Activated CD4-positive, CD25-positive, alpha-beta regulatory T cell treated with anti-CD3 and anti-CD28 coated beads, Interleukin-2, amount 50 U/mL, for 72 hours (primary cell): ENCODE results near the gene NHS.
"Not testable (repeated sequence)": the region's sequence is repeated elsewhere in the genome, so short reads cannot be mapped to it uniquely, and the experiment has no call there.

ENCODE experiments used
- DNase-seq: peaks from one replicate; pipeline ENCODE4 v3.0.0; 2021

The NHS gene

GRCh38 chrX:17553961-17554482 lies 179.0 kb downstream of the NHS start:
- DNase-seq, result no peak

- DNase-seq, result no peak
These were observed 179.9 kb downstream of the NHS start for GRCh38 chrX:17554914-17555313.

GRCh38 chrX:17555846-17556245 lies 180.8 kb downstream of the NHS start:
- no peak for DNase-seq

DNA sequence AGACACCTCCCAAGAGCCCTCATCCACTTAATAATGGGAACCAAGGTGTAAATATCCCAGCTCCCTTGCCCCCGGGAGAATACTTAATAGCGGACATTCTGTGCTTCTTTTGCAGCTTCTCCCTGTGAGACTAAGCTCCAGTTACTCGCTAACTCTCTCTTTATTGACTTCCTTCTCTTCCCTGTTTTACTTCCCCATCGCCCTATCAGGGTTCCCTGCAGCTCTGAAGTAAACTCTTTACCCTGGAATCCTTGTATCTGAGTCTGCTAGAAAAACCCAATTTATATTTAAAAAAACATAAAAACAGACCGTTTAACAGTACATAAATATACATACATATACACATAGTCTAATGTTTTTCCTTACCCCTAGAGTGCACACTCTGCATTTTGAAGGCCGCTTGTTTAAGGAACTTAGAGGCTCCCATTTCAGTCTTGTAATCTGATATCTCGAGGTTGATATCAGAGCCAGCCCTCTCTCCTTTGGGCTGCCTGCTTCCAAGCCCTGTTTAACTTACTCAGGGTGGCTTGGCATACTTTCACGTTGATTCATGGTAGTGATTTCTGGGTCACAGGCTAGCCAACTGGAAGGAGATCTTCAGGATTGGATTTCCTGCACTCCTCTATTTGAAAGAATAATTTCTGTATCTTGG lies 184.9 kb downstream of the NHS start:
- no peak for DNase-seq

GRCh38 chrX:17560385-17560784 lies 185.4 kb downstream of the NHS start:
- DNase-seq, result no peak

DNA sequence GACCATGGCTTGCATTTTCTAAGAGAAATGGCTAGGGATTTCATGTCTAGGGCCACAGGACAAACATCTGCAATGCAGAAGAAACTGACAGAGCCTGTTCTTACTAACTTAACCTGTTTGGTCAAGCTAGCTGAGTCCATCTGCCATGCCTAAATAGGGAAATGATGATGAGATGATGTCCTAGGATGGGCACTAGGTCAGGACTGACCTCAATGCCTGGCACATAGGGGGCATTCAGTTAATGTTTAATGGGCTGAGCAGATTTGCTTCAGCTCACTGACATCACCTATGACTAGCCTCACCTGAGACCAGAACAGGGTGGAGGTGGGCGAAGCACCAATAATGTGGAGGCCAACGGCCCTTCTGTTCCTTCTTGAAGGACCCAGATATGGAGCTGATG lies 188.1 kb downstream of the NHS start:
- no peak for DNase-seq

DNA sequence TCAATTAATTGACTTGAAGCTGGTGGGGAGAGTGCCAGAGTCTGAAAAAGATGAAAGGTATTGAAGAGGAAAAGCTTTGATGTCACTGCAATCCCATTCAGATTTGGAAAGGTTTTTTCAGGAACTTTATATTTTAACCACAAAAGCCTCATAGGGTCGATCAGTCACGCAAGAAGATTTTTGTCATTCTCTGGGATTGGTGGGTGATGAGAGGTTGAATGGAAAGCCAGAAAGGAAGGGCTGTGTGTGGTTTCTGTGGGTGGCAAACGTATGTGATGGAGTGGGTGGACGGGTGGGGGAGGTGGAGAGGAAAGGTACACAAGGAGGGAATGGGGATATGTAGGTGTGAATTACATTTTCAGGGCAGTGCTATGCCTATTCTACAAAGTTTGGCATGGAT lies 188.5 kb downstream of the NHS start:
- DNase-seq, result no peak

GRCh38 chrX:17564689-17565409 lies 189.8 kb downstream of the NHS start:
- DNase-seq, result no peak

DNA sequence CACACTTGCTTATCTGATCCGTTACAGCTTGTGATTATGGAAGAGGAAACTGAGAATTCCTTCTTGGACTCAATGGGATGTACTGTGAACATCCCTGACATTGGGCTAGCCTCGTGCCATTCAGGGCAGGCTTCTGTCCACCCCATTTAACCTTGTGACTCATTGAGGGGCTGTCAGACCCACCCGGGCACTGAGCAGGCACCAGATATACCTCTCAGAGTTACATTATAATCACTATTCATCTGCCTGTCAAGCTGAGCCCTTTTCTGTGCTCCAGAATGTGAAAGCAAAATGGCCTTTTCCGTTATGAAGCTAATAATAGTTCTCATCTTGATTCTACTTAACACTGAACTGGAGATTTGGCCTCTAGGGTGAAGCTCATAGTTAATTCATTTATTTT lies 191.7 kb downstream of the NHS start:
- DNase-seq, result no peak

DNA sequence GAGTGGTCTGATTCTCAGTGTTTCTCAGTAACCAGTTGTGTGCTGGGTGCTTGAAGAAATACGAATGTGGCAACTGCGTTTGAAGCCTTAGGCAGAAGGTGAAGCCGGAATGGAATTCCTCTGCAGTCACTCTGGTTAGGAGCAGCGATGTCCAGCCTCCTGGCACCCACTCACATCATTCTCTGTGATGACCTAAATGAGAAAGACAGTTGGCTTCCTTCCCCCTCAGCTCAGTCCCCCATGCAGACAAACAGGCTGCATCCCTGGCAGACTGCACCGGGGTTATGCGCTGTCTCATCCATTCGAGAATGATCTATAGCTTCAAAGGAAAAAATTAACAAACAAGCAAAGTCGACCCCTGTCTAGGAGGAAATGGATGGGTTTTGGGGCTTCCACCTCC lies 192.2 kb downstream of the NHS start:
- no peak for DNase-seq

- no peak for DNase-seq
These were observed 192.8 kb downstream of the NHS start for GRCh38 chrX:17567821-17568220.

DNA sequence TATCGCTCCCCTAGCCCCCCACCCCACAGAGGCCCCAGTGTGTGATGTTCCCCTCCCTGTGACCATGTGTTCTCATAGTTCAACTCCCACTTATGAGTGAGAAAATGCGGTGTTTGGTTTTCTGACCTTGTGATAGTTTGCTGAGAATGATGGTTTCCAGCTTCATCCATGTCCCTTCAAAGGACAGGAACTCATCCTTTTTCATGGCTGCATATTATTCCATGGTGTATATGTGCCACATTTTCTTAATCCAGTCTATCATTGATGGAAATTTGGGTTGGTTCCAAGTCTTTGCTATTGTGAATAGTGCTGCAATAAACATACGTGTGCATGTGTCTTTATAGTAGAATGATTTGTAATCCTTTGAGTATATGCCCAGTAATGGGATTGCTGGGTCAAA lies 193.8 kb downstream of the NHS start:
- DNase-seq, result not testable (repeated sequence)

DNA sequence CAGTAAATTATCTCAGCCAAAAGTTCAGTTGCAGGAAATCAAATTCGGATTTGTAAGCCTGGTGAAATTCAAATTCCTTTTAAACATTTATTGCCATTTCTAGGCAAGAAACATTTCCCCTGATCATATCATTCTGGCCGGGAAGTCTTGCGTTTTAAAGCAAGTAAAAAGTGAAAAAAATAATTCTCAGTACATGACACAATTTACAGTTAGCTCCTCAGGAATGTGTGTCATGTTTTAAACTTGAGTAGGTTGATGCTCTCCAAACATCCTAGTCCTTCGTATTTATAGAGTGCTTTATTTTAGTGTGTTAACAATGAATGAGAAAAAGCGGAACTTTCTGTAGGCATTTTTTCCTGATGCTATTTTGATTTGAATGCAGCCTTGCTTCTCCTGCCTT lies 204.0 kb downstream of the NHS start:
- DNase-seq, result no peak

GRCh38 chrX:17580539-17581152 lies 205.6 kb downstream of the NHS start:
- no peak for DNase-seq

DNA sequence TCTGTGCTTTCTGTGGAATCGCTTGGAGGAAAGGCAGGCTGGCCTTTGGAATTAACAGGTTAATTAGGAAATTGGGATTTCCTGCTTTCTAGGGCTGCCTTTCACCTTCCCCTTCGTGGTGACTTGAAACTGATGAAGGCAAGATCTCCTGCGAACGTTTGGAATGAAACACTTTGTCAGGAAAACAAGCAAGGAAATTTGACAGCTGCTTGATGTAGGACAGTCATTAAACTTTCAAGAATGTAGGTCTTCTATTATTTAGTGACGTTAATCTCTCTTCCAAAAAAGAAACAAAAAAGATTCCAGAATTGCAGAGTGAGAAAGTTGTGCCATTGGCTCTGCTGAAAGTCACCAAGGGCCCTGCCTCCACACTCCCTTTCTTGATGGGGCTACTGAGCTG lies 206.6 kb downstream of the NHS start:
- no peak for DNase-seq

DNA sequence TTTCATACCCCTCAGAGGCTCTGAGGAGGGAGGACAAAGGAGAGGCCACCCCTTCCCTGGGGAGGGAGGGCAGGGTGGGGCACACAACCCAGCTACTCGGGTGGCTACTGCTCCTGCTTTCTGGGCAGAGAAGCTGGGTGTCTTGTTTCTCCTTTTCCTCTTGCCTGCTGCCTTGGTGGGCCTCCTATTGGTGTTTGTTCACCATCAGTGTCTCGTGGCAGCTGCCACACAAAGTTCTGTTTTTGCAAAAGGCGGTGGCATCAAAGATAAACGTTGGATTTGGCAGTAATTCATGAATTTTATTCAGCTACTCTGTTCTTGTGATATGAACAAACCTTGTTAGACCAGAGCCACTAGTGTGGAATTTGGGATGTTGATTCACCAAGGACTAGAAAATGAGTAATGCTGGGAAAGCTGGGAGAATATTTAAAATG lies 209.3 kb downstream of the NHS start:
- DNase-seq, result no peak

DNA sequence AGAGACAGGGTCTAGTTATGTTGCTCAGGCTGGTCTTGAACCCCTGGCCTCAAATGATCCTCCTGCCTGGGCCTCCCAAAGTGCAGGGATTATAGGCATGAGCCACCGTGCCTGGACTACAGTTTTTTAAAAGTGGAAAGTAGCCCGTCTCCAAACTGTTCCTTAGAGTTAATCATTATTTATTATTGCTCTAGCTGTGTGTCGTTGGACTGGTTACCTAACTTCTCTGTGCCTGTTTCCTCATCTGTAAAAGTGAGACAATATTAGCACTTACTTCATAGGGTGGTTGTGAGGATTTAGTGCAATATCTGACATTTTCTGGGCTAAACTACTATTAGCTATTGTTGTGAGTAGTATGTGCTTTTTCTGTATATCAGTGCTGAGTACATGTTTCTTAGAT lies 210.0 kb downstream of the NHS start:
- DNase-seq, result no peak

DNA sequence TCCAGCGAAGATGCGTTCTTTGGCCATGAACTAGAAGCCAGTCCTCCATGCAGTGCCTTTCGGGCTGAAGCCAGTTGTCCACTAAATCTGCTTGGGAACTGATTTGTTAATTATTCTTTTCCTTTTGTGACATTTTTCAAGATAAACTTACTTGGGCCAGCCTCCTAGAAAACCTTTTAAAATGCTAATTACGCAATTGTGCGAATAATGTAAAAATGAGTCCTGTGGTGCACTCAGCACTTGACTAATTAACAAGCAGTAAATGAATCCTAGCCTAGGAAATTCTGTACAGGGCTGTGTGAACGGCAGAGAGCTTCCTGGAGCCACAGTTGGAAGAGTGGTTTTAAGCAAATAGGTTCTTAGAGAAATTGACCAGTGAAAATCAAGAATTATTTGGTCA lies 212.4 kb downstream of the NHS start:
- DNase-seq, result no peak

- no peak for DNase-seq
These were observed 213.3 kb downstream of the NHS start for GRCh38 chrX:17588303-17588702.

GRCh38 chrX:17590892-17591740 lies 216.1 kb downstream of the NHS start:
- DNase-seq, result no peak

DNA sequence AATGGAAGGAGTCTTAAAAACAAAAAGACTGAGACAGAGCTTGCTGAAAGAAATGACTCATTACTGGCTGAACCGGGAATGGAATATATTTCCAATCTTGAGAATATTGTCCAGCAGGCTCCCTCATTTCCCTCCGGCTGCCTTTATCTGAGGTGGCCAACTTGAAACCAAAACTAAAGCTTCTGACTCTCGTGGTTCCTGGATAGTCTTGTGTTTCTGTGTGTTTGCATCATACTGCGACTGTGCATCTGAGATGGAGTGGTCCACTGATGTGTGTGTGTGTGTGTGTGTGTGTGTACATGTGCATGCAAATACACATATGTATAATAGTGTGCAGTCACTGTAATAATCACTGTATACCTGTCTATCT lies 216.7 kb downstream of the NHS start:
- DNase-seq, result no peak

DNA sequence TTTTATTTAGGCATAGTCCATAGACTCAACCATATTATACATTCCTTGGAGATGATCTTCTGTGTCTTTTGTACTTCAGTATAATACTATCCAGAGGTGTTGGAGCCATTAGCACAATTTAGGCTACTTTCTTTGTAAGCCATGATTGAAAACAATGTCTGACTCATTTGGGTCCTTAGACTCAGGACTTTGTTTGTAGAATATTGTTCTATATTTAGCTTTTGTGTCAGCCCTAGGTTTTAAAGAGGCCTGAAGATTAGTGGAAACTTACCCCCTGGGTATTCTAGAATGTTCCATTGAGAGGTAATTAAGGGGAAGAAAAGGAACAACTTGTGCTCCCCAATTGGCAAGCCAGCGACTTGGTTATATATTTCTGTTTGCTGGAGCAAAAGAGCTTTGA lies 217.1 kb downstream of the NHS start:
- DNase-seq, result no peak

GRCh38 chrX:17594693-17595092 lies 219.7 kb downstream of the NHS start:
- no peak for DNase-seq
